Liver (tissue), 3 donors: ENCODE results near the gene RANBP3.

Experiments used
- CTCF ChIP-seq: fragments of 150-350 bp; IDR thresholded peaks from 2 replicates; pipeline ENCODE4 v1.5.1; 2017; ENCODE audit warnings: improper control_type of control experiment, low read depth, low read length; ENCODE audit not compliant: missing input control
- EGR1 ChIP-seq, 2 donors: IDR thresholded peaks; 2 replicates each; pipeline ENCODE4 v1.6.1; 2016 to 2018; ENCODE audit warnings: antibody characterized with exemption in 2 of 2, low read depth in 2 of 2
- HNF4G ChIP-seq: IDR thresholded peaks from 2 replicates; pipeline ENCODE4 v1.6.1; 2016; ENCODE audit warnings: antibody characterized with exemption
- MAX ChIP-seq: IDR thresholded peaks from 2 replicates; pipeline ENCODE4 v1.6.1; 2016; ENCODE audit warnings: antibody characterized with exemption
- YY1 ChIP-seq: IDR thresholded peaks from 2 replicates; pipeline ENCODE4 v1.6.1; 2016; ENCODE audit warnings: antibody characterized with exemption, mild to moderate bottlenecking
- donor health status: healthy.
- donor health status: healthy.

- no peak for TF ChIP-seq CTCF
- TF ChIP-seq HNF4G = no peak
- no peak for TF ChIP-seq EGR1 (IDR thresholded peaks at IDR 0.05; ENCODE audit: low read depth in 2 of 2)
- no peak for TF ChIP-seq MAX
- no peak for TF ChIP-seq YY1
Measured at GRCh38 chr19:5966941-5967340, 11.0 kb downstream of the RANBP3 start.
